AG10803 (cell line): ENCODE results near the gene ZXDC.

Experiments used
- DNase-seq: peaks from one replicate; pipeline ENCODE4 v3.0.0; 2010; ENCODE audit warnings: low read depth
- H3K4me3 ChIP-seq: 2 replicates; pipeline ENCODE4 v1.5.1; 2011; ENCODE audit warnings: mild to moderate bottlenecking, low read length, control low read depth
- CTCF ChIP-seq: conservative IDR thresholded peaks from 2 replicates; pipeline ENCODE4 v1.5.1; 2011; ENCODE audit warnings: mild to moderate bottlenecking, low read length, control low read depth, inconsistent platforms

Gene ZXDC

GRCh38 chr3:126472277-126473006, 3.2 kb downstream of the ZXDC start:
- TF ChIP-seq CTCF, result peak; percentile 39
- DNase-seq, result peak; percentile 96
- H3K4me3 ChIP-seq, result peak overlapping the region; percentile 42

DNA sequence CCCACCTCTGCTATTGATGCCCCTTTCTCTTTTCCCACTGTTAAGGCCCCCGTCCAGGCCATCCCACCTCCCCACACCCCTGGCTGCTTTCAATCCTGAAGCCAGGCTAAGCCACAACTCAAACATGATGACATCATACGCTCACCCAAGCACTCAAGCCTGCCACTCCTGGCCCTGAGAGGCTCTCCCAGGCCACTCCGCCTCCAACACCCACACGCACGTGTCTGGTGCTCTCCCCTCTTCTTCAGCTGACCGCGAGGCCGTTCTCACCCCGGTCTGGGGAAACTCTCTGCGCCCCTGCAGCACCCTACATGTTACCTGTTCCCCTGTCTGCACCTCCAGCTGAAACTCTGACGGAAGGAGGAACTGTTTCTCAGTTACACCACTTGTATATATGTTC, 6.2 kb downstream of the ZXDC start:
- H3K4me3 ChIP-seq, result no peak overlapping the region
- no peak for TF ChIP-seq CTCF
- DNase-seq, result no peak

GRCh38 chr3:126468028-126468891, 7.4 kb downstream of the ZXDC start:
- H3K4me3 ChIP-seq, result no peak overlapping the region
- DNase-seq, result peak; percentile 41
- TF ChIP-seq CTCF, result no peak

- no peak overlapping the region for H3K4me3 ChIP-seq
- DNase-seq, result no peak
- no peak for TF ChIP-seq CTCF
These were observed 8.1 kb downstream of the ZXDC start for GRCh38 chr3:126467611-126467955.

DNA sequence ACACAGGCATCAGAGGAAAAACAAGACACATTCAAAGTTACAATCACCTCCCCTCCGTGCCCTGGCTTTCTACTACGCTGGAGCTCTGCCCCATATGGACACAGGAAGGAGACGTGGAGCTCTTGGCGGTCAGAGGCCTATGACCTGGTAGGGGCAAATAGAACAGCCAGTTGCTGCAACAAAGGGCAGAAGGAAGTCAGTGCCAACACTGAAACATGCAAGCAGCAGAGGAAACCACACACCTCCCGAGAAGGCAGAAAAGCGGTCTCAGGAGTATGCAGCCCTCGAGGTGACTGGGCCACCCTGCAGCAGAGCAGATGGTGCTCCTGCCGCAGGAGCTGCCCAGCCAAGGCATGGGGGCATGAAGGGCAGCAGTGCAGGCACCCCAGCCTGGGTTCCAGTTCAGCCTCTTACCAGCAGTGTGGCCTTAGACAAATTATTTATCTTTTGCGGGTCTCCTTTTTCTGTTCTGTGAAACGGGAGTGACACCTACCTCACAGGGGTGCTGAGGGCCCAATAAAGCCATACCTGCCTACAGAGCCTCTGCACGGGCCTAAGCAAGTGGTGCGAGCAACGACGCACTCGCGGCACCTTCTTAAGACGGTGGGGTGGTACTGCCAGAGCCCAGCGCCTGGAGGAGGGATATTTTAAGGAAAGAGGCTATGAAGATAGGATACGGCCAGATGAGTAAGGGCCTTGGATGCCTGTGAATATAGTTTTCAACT, 8.6 kb downstream of the ZXDC start:
- DNase-seq, result no peak
- H3K4me3 ChIP-seq, result no peak overlapping the region

GRCh38 chr3:126465928-126466544, 9.7 kb downstream of the ZXDC start:
- H3K4me3 ChIP-seq, result no peak overlapping the region
- TF ChIP-seq CTCF, result no peak
- DNase-seq, result no peak

More for the DNA sequence above, 8.6 kb downstream of the ZXDC start:
- no peak for TF ChIP-seq CTCF
